Esophagus muscularis mucosa (tissue), 4 donors: ENCODE measurements around the gene GIMAP5.

Experiments used
- CTCF ChIP-seq, 3 experiments: fragments of 200-600 bp in 2 of 3; fragments of 450-650 bp in 1 of 3; sonication (generic) in 2 of 3; IDR thresholded peaks; one replicate each; pipeline ENCODE4 v1.5.1; 2017 to 2019; ENCODE audit warnings: antibody characterized with exemption in 3 of 3, mild to moderate bottlenecking in 2 of 3, moderate library complexity in 1 of 3
- EP300 ChIP-seq: sonication (generic); formaldehyde crosslinking; IDR thresholded peaks from one replicate; pipeline ENCODE4 v1.6.1; 2017; ENCODE audit warnings: antibody characterized with exemption
- POLR2A ChIP-seq: fragments of 450-650 bp; IDR thresholded peaks from one replicate; pipeline ENCODE4 v1.6.1; 2017; ENCODE audit warnings: antibody characterized with exemption, moderate library complexity, mild to moderate bottlenecking, low read depth
- POLR2AphosphoS5 ChIP-seq, 2 donors: sonication (generic); formaldehyde crosslinking; IDR thresholded peaks; one replicate each; pipeline ENCODE4 v1.6.1; 2017; ENCODE audit warnings: antibody characterized with exemption in 2 of 2

GRCh38 chr7:150734254-150734653, 3.0 kb upstream of the GIMAP5 start:
- TF ChIP-seq CTCF (IDR thresholded peaks at IDR 0.05) = no peak
- no peak for TF ChIP-seq POLR2A
- no peak for TF ChIP-seq EP300
- no peak for TF ChIP-seq POLR2AphosphoS5 (IDR thresholded peaks at IDR 0.05)
